Measurements from ENCODE around the gene MED12L.

The MED12L gene

GRCh38 chr3:151093148-151093547, 7.7 kb downstream of the MED12L start:
- no peak for DNase-seq

- DNase-seq, result no peak
These were observed 8.4 kb downstream of the MED12L start for GRCh38 chr3:151093905-151094304.

- no peak for DNase-seq
These were observed 11.3 kb downstream of the MED12L start for GRCh38 chr3:151096716-151097115.

GRCh38 chr3:151100076-151100475, 14.6 kb downstream of the MED12L start:
- DNase-seq, result no peak

- DNase-seq, result no peak
These were observed 16.0 kb downstream of the MED12L start for GRCh38 chr3:151101270-151101969.

- DNase-seq, result no peak
These were observed 20.8 kb downstream of the MED12L start for GRCh38 chr3:151106311-151106710.

- no peak for DNase-seq
These were observed 21.7 kb downstream of the MED12L start for GRCh38 chr3:151107177-151107576.

- DNase-seq, result no peak
These were observed 22.2 kb downstream of the MED12L start for GRCh38 chr3:151107701-151108100.

GRCh38 chr3:151109286-151109800, 23.9 kb downstream of the MED12L start:
- DNase-seq, result no peak

- DNase-seq, result no peak
These were observed 27.3 kb downstream of the MED12L start for GRCh38 chr3:151112731-151113130.

GRCh38 chr3:151113343-151113742, 27.9 kb downstream of the MED12L start:
- DNase-seq, result no peak

GRCh38 chr3:151117047-151117446, 31.6 kb downstream of the MED12L start:
- no peak for DNase-seq

GRCh38 chr3:151119188-151119587, 33.7 kb downstream of the MED12L start:
- no peak for DNase-seq

GRCh38 chr3:151120409-151120808, 34.9 kb downstream of the MED12L start:
- no peak for DNase-seq

GRCh38 chr3:151121016-151121415, 35.6 kb downstream of the MED12L start:
- no peak for DNase-seq

GRCh38 chr3:151123827-151124226, 38.4 kb downstream of the MED12L start:
- DNase-seq, result no peak

- DNase-seq, result no peak
These were observed 39.0 kb downstream of the MED12L start for GRCh38 chr3:151124476-151124875.

- DNase-seq, result no peak
These were observed 45.0 kb downstream of the MED12L start for GRCh38 chr3:151130428-151130827.

- DNase-seq, result no peak
These were observed 47.7 kb downstream of the MED12L start for GRCh38 chr3:151133175-151133574.

- no peak for DNase-seq
These were observed 48.5 kb downstream of the MED12L start for GRCh38 chr3:151133917-151134450.

GRCh38 chr3:151135541-151136337, 50.3 kb downstream of the MED12L start:
- peak; percentile 20 to 26 for DNase-seq

- no peak for DNase-seq
These were observed 57.5 kb downstream of the MED12L start for GRCh38 chr3:151142929-151143328.

GRCh38 chr3:151144016-151144415, 58.6 kb downstream of the MED12L start:
- no peak for DNase-seq

- no peak for DNase-seq
These were observed 59.3 kb downstream of the MED12L start for GRCh38 chr3:151144760-151145159.

Measured in stimulated activated CD4-positive, alpha-beta T cell treated with anti-CD3 and anti-CD28 coated beads, Interleukin-2, amount 100 ng/mL, for 24 hours (primary cell).